IgD-negative memory B cell (primary cell): ENCODE results near the gene MSANTD1. TPM values are rescaled to one million over a fixed set of nuclear protein-coding genes. Genes with fewer than 3 reads are reported as not detected.
A peak's percentile ranks its signal among the peaks of the same experiment; 100 is the strongest.
"Not testable (repeated sequence)": the region's sequence is repeated elsewhere in the genome, so short reads cannot be mapped to it uniquely, and the experiment has no call there.

Experiments used
- H3K27ac Mint-ChIP-seq, 3 donors: one replicate each; pipeline ENCODE4 v1.8.0; 2020 to 2022; ENCODE audit warnings: mild to moderate bottlenecking in 3 of 3, mixed read lengths in 3 of 3, moderate library complexity in 1 of 3
- H3K27me3 Mint-ChIP-seq: one replicate; pipeline ENCODE4 v1.8.0; 2021; ENCODE audit warnings: mixed read lengths
- H3K36me3 Mint-ChIP-seq: one replicate; pipeline ENCODE4 v1.8.0; 2020; ENCODE audit warnings: mild to moderate bottlenecking, mixed read lengths
- H3K4me1 Mint-ChIP-seq, 3 donors: one replicate each; pipeline ENCODE4 v1.8.0; 2020 to 2022; ENCODE audit warnings: mixed read lengths in 3 of 3, mild to moderate bottlenecking in 1 of 3
- H3K4me3 Mint-ChIP-seq, 4 donors: one replicate each; pipeline ENCODE4 v1.8.0; 2020 to 2022; ENCODE audit warnings: mild to moderate bottlenecking in 4 of 4, mixed read lengths in 4 of 4, moderate library complexity in 3 of 4
- H3K9me3 Mint-ChIP-seq, 3 donors: one replicate each; pipeline ENCODE4 v1.8.0; 2020 to 2021; ENCODE audit warnings: mixed read lengths in 3 of 3, mild to moderate bottlenecking in 1 of 3
- polyA plus RNA-seq: library from polyadenylated mRNA; unstranded; fragments of 300-500 nt; fragmentation: Illumina TruSeq; gene quantifications from one replicate; pipeline ENCODE4 v1.2.3, GENCODE V29; 2021

Gene MSANTD1
- polyA plus RNA-seq, 1 donor from 2014 or later, result not detected

DNA sequence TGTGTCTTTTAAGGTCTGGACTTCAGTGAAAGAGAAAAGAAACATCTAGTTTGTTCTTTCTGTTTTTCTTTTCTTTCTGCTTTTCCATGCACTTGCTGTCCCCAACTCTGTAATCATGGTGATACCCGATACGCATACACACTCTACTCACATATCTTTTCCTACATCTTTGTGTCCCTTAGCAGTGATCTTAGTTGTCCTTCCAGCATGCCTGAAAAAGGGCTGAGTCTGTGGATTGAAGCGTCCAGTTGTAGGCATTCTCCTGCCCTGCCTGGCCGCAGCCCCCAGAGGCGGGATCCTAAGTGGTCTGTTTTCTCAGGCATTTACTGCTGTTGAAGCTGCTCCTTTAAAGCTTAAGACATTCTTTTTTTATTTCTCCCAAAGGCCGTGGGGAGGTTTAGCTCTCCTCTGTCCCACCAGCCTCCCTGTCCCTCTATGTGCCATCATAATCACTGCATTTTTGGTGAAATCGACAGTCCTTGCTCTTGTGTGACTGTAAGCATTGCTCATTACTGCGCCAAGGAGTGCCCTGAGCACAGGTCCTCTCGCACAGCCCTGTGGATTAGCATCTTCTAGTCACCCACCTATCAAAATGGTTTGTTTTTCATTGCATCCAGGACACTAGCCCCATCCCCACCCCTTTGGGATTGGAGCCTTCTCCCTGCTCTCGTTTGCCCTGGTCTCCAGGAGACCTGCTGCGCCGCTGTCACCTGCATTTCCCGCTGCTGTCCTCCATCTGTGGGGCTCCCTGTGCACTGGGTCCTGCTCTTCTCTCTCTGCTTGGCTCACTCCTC lies 48.3 kb downstream of the MSANTD1 start:
- Mint-ChIP-seq H3K4me3 (peak overlapping the region in 1 of 4 donors; percentile 57), H3K27ac (peak overlapping the region in 1 of 3 donors; percentile 22), H3K27me3 (peaks cover 1% of the 10 kb centered on the region), H3K36me3 (peaks cover 3% of the 10 kb centered on the region), H3K4me1 (peaks cover 15 to 16% (median 16%) of the 10 kb centered on the region in 3 donors), H3K9me3 (no peaks in the 10 kb centered on the region)

DNA sequence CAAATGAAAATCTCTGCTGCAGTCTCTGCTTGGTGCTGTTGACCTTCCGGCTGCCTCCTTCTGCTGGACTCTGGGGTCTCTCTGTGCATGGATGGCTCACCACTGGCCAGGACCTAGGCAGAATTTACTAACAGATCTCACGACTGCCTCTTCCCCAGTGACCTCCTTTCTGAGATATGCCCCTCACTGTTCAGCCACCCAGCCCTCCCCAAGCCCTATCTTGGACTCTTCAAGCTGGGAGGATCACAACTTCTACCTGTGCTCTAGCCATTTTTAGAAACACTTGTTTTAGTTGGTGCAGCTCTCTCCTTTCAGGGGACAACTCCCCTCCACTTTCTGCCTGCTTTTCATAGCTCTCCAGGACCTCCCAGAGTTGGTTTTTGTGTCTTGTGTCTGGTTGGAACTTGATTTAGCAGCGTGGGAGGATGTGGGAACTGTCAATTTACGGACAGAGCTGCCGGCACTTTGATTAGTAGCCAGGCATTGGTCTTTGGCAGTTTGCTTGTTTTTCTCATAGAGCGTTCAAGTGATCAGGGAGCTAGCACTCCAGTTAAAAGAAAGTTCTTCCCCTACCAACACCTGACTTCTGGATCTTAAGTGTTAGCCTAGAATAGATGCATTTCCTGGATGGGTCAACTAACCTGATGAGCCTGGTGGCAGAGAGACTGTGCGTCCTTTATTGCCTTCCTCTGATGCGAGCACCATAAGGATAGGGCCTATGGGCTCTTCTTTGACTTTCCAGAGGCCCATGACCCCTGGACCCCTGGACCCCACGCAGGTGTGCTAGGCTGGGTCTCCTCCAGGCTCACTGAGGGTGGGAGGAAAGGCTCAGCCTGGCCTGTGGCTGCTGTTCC lies 50.4 kb downstream of the MSANTD1 start:
- H3K4me3 Mint-ChIP-seq, result peak overlapping the region in 1 of 4 donors; percentile 1
- no peak overlapping the region for H3K27ac Mint-ChIP-seq
- no peaks in the 10 kb centered on the region for H3K9me3 Mint-ChIP-seq
- peaks cover 23 to 29% (median 28%) of the 10 kb centered on the region in 3 donors for H3K4me1 Mint-ChIP-seq
- H3K27me3 Mint-ChIP-seq, result peaks cover 11% of the 10 kb centered on the region
- H3K36me3 Mint-ChIP-seq, result peaks cover 2% of the 10 kb centered on the region

DNA sequence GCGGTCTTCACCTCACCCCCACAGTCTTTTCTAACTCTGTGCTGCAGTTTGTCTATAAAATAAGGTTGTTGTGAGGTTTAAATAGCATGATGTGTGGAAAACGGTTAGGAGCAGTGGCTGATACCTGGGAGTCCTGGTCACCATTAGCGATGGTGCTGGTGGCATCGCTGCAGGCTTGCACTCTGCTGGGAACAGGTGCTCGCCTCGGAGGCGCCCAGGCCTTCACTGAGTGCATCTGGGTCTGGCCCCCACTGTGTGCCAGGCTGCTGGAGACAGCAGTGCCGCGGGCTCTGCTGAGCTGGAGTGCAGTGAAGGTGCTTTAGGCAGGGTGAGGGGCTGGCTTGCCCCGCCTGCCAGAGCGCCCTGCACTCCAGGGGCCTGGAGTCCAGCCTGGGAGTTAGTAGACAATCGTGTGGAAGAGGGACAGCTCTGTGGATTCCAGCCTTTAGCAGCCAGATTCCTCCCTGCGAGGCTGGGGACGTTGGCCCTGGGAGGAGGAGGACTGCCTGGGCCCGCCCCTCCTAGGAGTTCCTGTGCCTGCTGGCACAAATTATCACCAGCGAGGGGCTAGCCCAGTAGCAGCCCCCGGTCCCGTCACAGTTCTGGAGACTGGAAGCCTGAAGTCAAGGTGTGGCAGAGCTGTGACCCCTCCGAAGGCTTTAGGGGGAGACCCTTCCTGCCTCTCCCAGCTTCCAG lies 51.2 kb downstream of the MSANTD1 start:
- Mint-ChIP-seq H3K36me3 (no peaks in the 10 kb centered on the region), H3K9me3 (no peaks in the 10 kb centered on the region), H3K27ac (no peak overlapping the region), H3K4me1 (peaks cover 23 to 29% (median 24%) of the 10 kb centered on the region in 3 donors), H3K4me3 (no peak overlapping the region), H3K27me3 (peaks cover 12% of the 10 kb centered on the region)

DNA sequence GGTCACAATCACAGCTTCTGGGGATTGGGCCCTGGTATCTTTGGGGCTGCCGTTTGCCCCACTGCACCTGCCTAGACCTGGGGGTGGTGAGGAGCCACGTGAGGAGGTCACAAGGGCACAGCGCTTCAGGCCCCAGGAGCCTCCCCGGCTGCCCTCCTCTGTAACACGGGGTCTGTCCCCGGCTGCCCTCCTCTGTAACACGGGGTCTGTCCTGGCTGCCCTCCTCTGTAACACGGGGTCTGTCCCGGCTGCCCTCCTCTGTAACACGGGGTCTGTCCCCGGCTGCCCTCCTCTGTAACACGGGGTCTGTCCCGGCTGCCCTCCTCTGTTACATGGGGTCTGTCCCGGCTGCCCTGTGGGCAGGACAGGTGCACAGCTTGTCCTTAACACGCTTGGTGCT lies 51.9 kb downstream of the MSANTD1 start:
- H3K36me3 Mint-ChIP-seq, H3K4me3 Mint-ChIP-seq, H3K9me3 Mint-ChIP-seq: not testable (repeated sequence)
- peaks cover 23 to 35% (median 26%) of the 10 kb centered on the region in 3 donors for H3K4me1 Mint-ChIP-seq
- peak overlapping the region in 1 of 3 donors; percentile 48 for H3K27ac Mint-ChIP-seq
- peaks cover 13% of the 10 kb centered on the region for H3K27me3 Mint-ChIP-seq

DNA sequence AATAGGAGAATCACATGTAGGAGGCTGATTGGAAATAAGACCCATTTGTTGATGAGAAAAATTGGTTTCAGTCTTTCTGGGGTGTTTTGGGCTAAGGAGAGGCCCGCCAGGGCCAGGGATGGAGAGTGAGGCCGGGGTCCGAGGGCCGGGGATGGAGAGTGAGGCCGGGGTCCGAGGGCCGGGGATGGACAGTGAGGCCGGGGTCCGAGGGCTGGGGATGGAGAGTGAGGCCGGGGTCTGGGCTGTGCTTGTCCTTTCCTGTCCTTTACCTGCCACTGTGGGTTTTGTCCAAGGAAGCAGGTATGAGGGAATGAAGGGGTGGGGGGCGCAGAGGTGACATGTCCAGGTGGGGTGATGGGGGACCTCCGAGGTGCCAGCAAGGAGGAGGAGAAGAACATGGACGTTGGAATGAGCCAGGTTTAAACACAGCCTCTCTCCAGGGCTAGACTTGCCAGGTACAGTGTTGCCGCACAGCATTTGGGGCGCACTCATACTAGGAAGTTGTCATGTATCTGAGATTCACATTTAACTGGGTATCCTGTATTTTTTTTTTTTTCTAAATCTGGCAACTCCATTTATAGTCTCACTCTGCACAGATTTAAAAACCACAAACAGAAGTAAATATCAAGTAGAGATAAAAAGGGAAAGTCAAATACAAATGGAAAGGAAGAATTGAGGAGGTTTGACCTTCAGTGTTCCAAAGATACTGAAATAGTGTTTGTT lies 52.7 kb downstream of the MSANTD1 start:
- peaks cover 13% of the 10 kb centered on the region for H3K27me3 Mint-ChIP-seq
- H3K4me1 Mint-ChIP-seq, result peaks cover 23 to 36% (median 30%) of the 10 kb centered on the region in 3 donors
- H3K36me3 Mint-ChIP-seq, result no peaks in the 10 kb centered on the region

DNA sequence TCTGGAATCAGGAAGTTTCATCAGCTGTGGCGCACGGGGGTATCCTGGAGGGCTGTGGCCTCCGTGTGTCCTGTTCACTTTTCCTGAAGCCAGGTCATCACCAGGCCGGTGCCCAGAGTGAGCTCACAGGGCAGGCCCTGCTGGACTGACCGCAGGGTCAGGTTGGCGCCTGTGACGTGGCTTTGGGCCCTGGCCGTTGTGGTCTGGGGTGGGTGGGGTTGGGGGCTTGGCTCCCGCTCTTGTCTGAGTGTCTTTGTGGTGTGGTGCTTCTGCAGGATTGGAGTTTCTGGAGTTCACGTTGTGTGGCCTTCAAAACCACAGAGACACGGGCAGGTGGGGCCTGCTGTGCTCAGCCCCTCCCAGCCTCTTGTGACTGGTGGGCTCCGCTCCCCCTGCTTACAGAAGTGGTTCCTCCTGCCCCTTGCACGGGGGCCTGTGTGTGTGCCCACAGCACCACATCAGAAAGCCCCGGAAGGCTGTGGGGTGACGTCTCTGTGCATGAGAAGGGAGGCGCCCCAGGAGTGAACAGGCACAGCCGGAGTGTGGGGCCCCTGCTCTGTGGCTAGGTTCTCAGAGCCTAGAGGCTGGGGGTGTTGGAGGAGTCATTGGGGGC lies 53.3 kb downstream of the MSANTD1 start:
- H3K36me3 Mint-ChIP-seq, result no peaks in the 10 kb centered on the region
- no peaks in the 10 kb centered on the region for H3K9me3 Mint-ChIP-seq
- peaks cover 23 to 36% (median 30%) of the 10 kb centered on the region in 3 donors for H3K4me1 Mint-ChIP-seq
- peak overlapping the region; percentile 77 to 83 (median 81) for H3K27ac Mint-ChIP-seq
- H3K4me3 Mint-ChIP-seq, result peak overlapping the region; percentile 47 to 86 (median 75)
- H3K27me3 Mint-ChIP-seq, result peaks cover 13% of the 10 kb centered on the region

More for the DNA sequence above, 52.7 kb downstream of the MSANTD1 start:
- H3K4me3 Mint-ChIP-seq, result peak overlapping the region; percentile 4 to 83 (median 40)
- H3K27ac Mint-ChIP-seq, result peak overlapping the region; percentile 19 to 83 (median 77)
- H3K9me3 Mint-ChIP-seq, result no peaks in the 10 kb centered on the region

DNA sequence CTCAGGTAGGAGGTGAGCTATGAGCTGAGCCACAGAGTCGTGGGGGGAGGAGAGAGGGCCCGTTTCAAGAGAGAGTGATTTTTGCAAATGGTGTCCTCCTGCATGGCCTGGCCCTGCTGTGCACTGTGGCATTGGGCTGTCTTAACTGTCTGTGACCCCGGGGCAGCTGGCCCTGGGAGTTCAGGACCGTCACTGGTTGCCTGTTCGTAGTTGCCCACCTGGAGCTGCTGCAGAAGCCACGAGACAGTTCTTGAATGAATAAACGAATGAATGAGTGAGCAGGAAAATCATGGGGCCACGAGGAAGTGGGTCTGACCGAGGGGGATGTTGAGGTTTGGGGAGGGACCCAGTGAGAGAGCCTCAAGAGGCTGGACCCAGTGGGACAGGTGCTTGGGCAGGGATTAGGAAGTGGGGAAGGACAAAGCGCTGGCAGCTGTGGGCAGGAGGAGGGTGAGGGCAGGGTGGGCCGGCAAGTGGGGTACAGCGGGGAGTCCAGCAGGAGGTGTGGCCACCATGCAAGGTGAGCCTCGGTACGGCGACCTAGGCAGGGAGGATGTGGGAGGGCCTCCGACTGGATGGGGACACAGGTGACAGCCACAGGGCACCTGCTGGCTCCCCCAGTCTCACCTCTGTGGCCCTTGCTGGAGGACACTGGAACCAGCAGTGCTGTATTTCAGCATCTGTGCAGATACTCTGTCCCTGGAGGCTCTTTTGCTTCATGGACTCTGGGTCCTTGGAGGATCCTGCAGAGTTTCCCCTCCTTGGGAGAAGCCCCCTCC lies 54.0 kb downstream of the MSANTD1 start:
- peak overlapping the region; percentile 77 to 83 (median 81) for H3K27ac Mint-ChIP-seq
- H3K4me3 Mint-ChIP-seq, result peak overlapping the region; percentile 47 to 86 (median 75)
- H3K9me3 Mint-ChIP-seq, result no peaks in the 10 kb centered on the region
- no peaks in the 10 kb centered on the region for H3K36me3 Mint-ChIP-seq
- peaks cover 23 to 36% (median 30%) of the 10 kb centered on the region in 3 donors for H3K4me1 Mint-ChIP-seq
- peaks cover 15% of the 10 kb centered on the region for H3K27me3 Mint-ChIP-seq

DNA sequence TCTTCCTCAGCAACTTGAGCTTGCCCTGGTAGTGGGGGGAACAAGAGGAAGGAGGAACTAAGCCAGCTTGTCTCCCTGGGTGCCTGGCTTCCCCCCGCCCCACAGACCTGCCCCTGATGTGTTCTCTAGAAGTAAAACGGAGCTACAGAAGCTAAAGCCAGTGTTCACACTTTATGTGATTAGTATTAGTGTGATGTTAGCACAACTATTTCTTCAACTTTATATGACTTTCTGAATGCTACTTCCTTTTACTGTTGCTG lies 54.5 kb downstream of the MSANTD1 start:
- no peaks in the 10 kb centered on the region for H3K9me3 Mint-ChIP-seq
- H3K4me1 Mint-ChIP-seq, result peaks cover 23 to 36% (median 30%) of the 10 kb centered on the region in 3 donors
- peak overlapping the region in 1 of 4 donors; percentile 76 for H3K4me3 Mint-ChIP-seq
- H3K36me3 Mint-ChIP-seq, result no peaks in the 10 kb centered on the region
- H3K27me3 Mint-ChIP-seq, result peaks cover 16% of the 10 kb centered on the region
- no peak overlapping the region for H3K27ac Mint-ChIP-seq

DNA sequence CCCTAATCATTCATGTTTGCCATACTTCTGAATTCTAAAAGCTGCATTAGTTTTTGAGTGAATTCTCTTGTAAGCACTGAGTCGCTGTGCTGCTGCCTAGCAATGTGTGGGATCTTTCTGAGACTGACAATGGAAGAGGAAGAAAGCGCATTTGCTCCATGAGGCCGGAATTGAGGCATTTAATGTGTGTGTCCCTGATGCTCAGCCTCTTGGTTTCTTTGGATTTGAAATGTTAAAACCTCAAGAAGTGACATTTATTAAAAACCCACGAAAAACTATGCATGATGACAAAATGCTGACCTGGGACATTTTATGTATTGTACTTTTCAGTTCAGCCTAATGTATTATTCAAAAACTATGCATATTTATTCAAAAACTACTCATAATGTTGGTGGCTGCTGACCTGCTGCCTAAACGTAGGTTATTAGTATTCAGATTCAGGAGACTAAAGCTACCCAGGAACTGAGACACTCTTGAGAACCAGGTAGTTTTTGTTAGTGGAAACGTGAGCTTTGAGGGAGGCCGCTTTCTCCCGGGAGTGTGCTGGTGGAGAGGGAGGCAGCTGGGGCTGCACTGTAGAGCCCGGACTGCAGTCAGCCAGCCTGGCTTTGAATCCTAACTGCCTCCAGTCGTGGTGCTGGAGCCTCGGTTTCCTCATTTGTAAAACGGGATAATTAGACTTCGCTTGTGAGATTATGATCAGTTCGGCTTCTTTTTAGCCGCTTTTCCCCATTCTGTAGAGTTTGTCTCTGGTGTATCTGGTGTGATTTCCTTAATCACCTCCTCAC lies 55.2 kb downstream of the MSANTD1 start:
- no peaks in the 10 kb centered on the region for H3K9me3 Mint-ChIP-seq
- H3K36me3 Mint-ChIP-seq, result no peaks in the 10 kb centered on the region
- H3K27ac Mint-ChIP-seq, result peak overlapping the region in 1 of 3 donors; percentile 62
- peaks cover 23 to 35% (median 30%) of the 10 kb centered on the region in 3 donors for H3K4me1 Mint-ChIP-seq
- peaks cover 16% of the 10 kb centered on the region for H3K27me3 Mint-ChIP-seq
- H3K4me3 Mint-ChIP-seq, result no peak overlapping the region

DNA sequence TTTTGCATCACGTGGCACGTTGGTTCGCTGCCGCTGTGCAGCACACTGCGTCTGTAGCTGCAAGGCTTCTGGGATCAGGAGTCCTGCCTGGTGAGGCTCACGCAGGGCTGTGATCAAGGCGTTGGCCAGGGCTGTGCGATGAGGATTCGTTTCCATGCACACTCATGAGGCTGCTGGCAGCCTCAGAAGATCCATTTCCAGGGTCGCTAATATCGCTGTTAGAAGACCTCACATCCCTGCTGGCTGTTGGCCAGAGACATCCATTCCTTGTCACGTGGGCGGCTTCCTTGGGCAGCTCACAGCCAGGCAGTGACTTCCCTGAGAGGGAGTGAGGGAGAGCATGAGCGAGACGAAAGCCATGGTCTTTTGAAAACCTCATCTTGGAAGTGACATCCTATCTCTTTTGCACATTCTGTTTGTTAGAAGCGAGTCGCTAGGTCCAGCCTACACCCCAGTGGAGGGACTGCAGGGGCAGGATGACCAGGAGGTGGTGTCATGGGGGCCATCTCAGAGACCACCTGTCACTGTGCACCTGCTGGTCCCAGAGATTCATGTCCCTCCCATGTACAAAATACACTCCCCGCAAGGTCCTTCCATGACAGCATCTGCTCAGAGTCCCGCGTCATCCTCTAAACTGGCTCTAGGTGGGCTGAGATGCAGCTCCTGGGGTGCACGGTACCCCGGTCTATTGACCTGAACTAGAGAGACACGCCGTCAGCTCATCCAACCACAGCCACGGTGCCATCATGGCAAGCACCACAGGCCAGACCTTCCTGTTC lies 56.1 kb downstream of the MSANTD1 start:
- Mint-ChIP-seq H3K9me3 (no peaks in the 10 kb centered on the region), H3K4me3 (no peak overlapping the region), H3K27ac (peak overlapping the region in 2 of 3 donors; percentile 38 to 63), H3K4me1 (peaks cover 23 to 32% (median 30%) of the 10 kb centered on the region in 3 donors), H3K36me3 (no peaks in the 10 kb centered on the region), H3K27me3 (peaks cover 16% of the 10 kb centered on the region)

DNA sequence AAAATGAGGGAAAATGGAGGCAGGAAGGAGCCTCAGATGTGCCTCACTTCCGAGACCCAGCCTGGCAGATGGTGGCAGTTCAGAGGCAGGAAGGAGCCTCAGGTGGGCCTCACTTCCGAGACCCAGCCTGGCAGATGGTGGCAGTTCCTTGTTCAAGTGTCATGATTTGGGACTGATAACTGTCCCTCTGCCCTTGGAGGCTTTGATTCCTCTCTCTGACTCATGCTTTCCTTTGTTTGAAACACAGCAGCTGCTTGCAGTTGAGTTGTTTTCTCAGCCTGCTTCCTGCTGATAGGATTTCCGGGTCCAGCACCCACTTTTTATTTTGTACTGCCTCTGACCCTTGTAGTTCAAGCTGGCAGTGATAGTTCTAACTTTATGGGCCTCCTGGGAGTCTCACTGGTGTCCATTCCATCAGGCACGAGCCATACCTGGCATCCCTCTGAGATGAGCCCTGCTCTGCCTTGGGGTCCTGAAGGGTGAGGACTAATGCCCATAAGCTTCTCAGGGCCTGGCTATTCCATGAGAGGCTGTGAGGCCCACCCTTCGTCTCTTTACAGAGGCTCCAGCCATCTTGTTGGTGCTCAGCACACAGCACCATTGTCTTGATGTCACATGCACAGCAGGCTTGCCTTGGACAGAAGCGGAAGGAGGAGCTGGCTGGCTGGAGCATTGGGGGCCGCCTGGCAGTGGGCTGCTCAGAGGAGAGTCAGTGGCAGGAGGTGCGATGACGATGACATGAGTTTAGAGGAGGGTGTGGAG lies 56.8 kb downstream of the MSANTD1 start:
- Mint-ChIP-seq H3K27ac (peak overlapping the region in 2 of 3 donors; percentile 38 to 66), H3K27me3 (peaks cover 16% of the 10 kb centered on the region), H3K36me3 (no peaks in the 10 kb centered on the region), H3K4me1 (peaks cover 23 to 32% (median 30%) of the 10 kb centered on the region in 3 donors), H3K4me3 (no peak overlapping the region), H3K9me3 (no peaks in the 10 kb centered on the region)
